MCF 10A (cell line): ENCODE results near the gene EVA1A. TPM values are rescaled to one million over a fixed set of nuclear protein-coding genes. Genes with fewer than 3 reads are reported as not detected.
A peak's percentile ranks its signal among the peaks of the same experiment; 100 is the strongest.

Experiments used
- BruUV-seq: library from RNA; stranded (reverse); fragments of 400-500 nt; replicated peaks from 2 replicates; lab custom pipeline; 2021; lab: Mats Ljungman, UMichigan
- CTCF ChIA-PET: fragments of 300-600 bp; sonication (Branson Sonifier 250); formaldehyde crosslinking; extraction: SDS; loops from one replicate; lab custom pipeline; 2021; ENCODE audit warnings: antibody characterized with exemption, inconsistent platforms; lab: Yijun Ruan, JAX
- POLR2A ChIA-PET: fragments of 300-600, 350-650 bp; sonication (Branson Sonifier 250); formaldehyde crosslinking; extraction: SDS; loops from one replicate; lab custom pipeline; 2020; ENCODE audit warnings: antibody characterized with exemption, inconsistent platforms; lab: Yijun Ruan, JAX
- DNase-seq: peaks from one replicate; pipeline ENCODE4 v3.0.0-alpha.2; 2018; ENCODE audit not compliant: unreplicated experiment
- H3K27ac Mint-ChIP-seq: one replicate; pipeline ENCODE4 v1.8.0; 2022; ENCODE audit warnings: mild to moderate bottlenecking, low read depth, mixed read lengths; ENCODE audit not compliant: unreplicated experiment
- H3K27me3 Mint-ChIP-seq: one replicate; pipeline ENCODE4 v1.8.0; 2022; ENCODE audit warnings: mixed read lengths; ENCODE audit not compliant: insufficient read depth, unreplicated experiment
- H3K36me3 Mint-ChIP-seq: one replicate; pipeline ENCODE4 v1.8.0; 2022; ENCODE audit warnings: mild to moderate bottlenecking, moderate library complexity, mixed read lengths; ENCODE audit not compliant: insufficient read depth, unreplicated experiment
- H3K4me1 Mint-ChIP-seq: one replicate; pipeline ENCODE4 v1.8.0; 2022; ENCODE audit warnings: mixed read lengths; ENCODE audit not compliant: insufficient read depth, unreplicated experiment
- H3K4me3 Mint-ChIP-seq: one replicate; pipeline ENCODE4 v1.8.0; 2022; ENCODE audit warnings: mild to moderate bottlenecking, moderate library complexity, mixed read lengths; ENCODE audit not compliant: unreplicated experiment
- H3K9me3 Mint-ChIP-seq: one replicate; pipeline ENCODE4 v1.8.0; 2022; ENCODE audit warnings: mixed read lengths; ENCODE audit not compliant: unreplicated experiment
- intact Hi-C: fragments of 100-400 bp; cut with micrococcal nuclease; formaldehyde crosslinking; loops from 2 replicates; pipeline ENCODE4 v1.14.1; 2022
- total RNA-seq: library from RNA; stranded (reverse); gene quantifications from 2 replicates; pipeline ENCODE4 v1.2.3, GENCODE V29; 2022
- TF ChIP-seq, protein P1 (sequence below): fragments of 200-600 bp; IDR thresholded peaks from one replicate; pipeline ENCODE4 v1.8.0; 2022; ENCODE audit warnings: antibody characterized with exemption, mild to moderate bottlenecking; ENCODE audit not compliant: unreplicated experiment

The EVA1A gene
- total RNA-seq, 1 experiment from 2014 or later = 14.4 TPM

GRCh38 chr2:75516378-75517360 lies 44.1 kb downstream of the EVA1A start:
- Mint-ChIP-seq H3K27ac (peak overlapping the region; percentile 37), H3K9me3 (peaks cover 17% of the 10 kb centered on the region), H3K36me3 (peaks cover 9% of the 10 kb centered on the region), H3K4me1 (peaks cover 8% of the 10 kb centered on the region), H3K27me3 (no peaks in the 10 kb centered on the region), H3K4me3 (no peak overlapping the region)
- DNase-seq = no peak
- intact Hi-C loops = no loop called here
- CTCF ChIA-PET = interaction anchor here (1.0 to 2.1 kb wide), 3 partner anchors 52 to 92 kb away, joined by 5 to 15 read pairs (median 7); no protein-coding TSS in a partner anchor
- POLR2A ChIA-PET = interaction anchor here (0.8 kb wide), 1 partner anchor 28 kb away, joined by 3 read pairs; no protein-coding TSS in a partner anchor
- BruUV-seq = no TSS peak
- TF ChIP-seq, protein P1, sequence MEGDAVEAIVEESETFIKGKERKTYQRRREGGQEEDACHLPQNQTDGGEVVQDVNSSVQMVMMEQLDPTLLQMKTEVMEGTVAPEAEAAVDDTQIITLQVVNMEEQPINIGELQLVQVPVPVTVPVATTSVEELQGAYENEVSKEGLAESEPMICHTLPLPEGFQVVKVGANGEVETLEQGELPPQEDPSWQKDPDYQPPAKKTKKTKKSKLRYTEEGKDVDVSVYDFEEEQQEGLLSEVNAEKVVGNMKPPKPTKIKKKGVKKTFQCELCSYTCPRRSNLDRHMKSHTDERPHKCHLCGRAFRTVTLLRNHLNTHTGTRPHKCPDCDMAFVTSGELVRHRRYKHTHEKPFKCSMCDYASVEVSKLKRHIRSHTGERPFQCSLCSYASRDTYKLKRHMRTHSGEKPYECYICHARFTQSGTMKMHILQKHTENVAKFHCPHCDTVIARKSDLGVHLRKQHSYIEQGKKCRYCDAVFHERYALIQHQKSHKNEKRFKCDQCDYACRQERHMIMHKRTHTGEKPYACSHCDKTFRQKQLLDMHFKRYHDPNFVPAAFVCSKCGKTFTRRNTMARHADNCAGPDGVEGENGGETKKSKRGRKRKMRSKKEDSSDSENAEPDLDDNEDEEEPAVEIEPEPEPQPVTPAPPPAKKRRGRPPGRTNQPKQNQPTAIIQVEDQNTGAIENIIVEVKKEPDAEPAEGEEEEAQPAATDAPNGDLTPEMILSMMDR = no peak

- Mint-ChIP-seq H3K27ac (no peak overlapping the region), H3K4me1 (peaks cover 8% of the 10 kb centered on the region), H3K27me3 (no peaks in the 10 kb centered on the region), H3K36me3 (peaks cover 9% of the 10 kb centered on the region), H3K4me3 (no peak overlapping the region), H3K9me3 (peaks cover 21% of the 10 kb centered on the region)
- intact Hi-C loops = no loop called here
- DNase-seq = no peak
- CTCF ChIA-PET = interaction anchor here (1.0 kb wide), 1 partner anchor 51 kb away, joined by 5 read pairs; no protein-coding TSS in a partner anchor
- TF ChIP-seq, protein P1 = no peak
- POLR2A ChIA-PET = interaction anchor here (0.8 kb wide), 1 partner anchor 27 kb away, joined by 3 read pairs; no protein-coding TSS in a partner anchor
- no TSS peak for BruUV-seq
Observed at GRCh38 chr2:75515584-75516368, 45.0 kb downstream of the EVA1A start.

GRCh38 chr2:75513616-75514170 lies 47.0 kb downstream of the EVA1A start:
- H3K27me3 Mint-ChIP-seq = no peaks in the 10 kb centered on the region
- peaks cover 9% of the 10 kb centered on the region for H3K36me3 Mint-ChIP-seq
- peaks cover 8% of the 10 kb centered on the region for H3K4me1 Mint-ChIP-seq
- TF ChIP-seq, protein P1 = no peak
- CTCF ChIA-PET = interaction anchor here (0.9 to 1.2 kb wide), 2 partner anchors 50 to 101 kb away, joined by 3 read pairs; no protein-coding TSS in a partner anchor
- BruUV-seq = no TSS peak
- DNase-seq = no peak
- peaks cover 22% of the 10 kb centered on the region for H3K9me3 Mint-ChIP-seq
- H3K4me3 Mint-ChIP-seq = no peak overlapping the region
- POLR2A ChIA-PET = no interaction called here
- H3K27ac Mint-ChIP-seq = no peak overlapping the region
- intact Hi-C loops = no loop called here
